ENCODE results near the gene PDCD4. TPM values are rescaled to one million over a fixed set of nuclear protein-coding genes. Genes with fewer than 3 reads are reported as not detected.

The PDCD4 gene
- total and polyA plus RNA-seq, 5 donors from 2014 or later = 167 to 224 (median 204) TPM

DNA sequence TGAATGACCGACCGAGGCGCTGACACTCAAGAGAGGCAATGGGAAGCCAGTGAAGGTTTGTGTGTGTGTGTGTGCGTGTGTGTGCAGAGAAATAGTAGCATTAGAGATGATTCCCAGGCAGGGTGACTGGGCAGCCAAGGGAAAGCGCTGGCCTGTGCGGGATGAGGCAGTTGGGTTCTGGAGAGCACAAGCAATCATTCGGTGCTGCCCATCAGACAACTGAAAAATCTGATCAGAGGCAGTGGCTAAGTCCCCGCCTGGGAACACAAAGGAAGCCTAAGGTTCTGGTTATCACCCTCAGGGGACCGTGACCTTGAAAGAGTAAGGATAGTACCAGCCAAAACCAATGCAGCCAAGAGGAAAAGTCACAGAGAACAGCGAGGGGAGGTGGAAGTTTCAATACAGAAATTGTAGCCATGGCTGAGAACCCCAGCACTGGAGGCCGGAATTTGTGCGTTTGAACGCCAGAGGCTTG is 868 bp upstream of the PDCD4 start:
- no peaks in the 10 kb centered on the region for H3K27me3 ChIP-seq (ENCODE audit: control insufficient read depth, insufficient read depth, low read length)
- ATAC-seq (ENCODE audit: low read depth in 2 of 2) (no peak), DNase-seq (no peak)
- Mint-ChIP-seq H3K4me1 (peaks cover 36 to 77% (median 62%) of the 10 kb centered on the region in 4 donors), H3K36me3 (peaks cover 13% of the 10 kb centered on the region), H3K4me3 (peak overlapping the region; percentile 96 to 99 (median 98)), H3K27ac (peak overlapping the region; percentile 94 to 100 (median 97)), H3K27me3 (peaks cover 14% of the 10 kb centered on the region), H3K9me3 (peaks cover 0 to 1% (median 0%) of the 10 kb centered on the region in 7 donors)
- H3K9me3 ChIP-seq (ENCODE audit: control insufficient read depth in 2 of 2, low read length in 2 of 2) = no peaks in the 10 kb centered on the region
- peaks cover 89% of the 10 kb centered on the region for H3K4me1 ChIP-seq (ENCODE audit: control insufficient read depth, insufficient read depth, low read length, poor library complexity, severe bottlenecking)
- H3K36me3 ChIP-seq (ENCODE audit: control insufficient read depth, insufficient read depth, low read length) = peaks cover 4% of the 10 kb centered on the region
- H3K27ac ChIP-seq (ENCODE audit: insufficient read depth, low read length, poor library complexity, severe bottlenecking) = peak overlapping the region; percentile 99
- peak overlapping the region; percentile 90 for H3K4me3 ChIP-seq (ENCODE audit: low read depth, low read length)

DNA sequence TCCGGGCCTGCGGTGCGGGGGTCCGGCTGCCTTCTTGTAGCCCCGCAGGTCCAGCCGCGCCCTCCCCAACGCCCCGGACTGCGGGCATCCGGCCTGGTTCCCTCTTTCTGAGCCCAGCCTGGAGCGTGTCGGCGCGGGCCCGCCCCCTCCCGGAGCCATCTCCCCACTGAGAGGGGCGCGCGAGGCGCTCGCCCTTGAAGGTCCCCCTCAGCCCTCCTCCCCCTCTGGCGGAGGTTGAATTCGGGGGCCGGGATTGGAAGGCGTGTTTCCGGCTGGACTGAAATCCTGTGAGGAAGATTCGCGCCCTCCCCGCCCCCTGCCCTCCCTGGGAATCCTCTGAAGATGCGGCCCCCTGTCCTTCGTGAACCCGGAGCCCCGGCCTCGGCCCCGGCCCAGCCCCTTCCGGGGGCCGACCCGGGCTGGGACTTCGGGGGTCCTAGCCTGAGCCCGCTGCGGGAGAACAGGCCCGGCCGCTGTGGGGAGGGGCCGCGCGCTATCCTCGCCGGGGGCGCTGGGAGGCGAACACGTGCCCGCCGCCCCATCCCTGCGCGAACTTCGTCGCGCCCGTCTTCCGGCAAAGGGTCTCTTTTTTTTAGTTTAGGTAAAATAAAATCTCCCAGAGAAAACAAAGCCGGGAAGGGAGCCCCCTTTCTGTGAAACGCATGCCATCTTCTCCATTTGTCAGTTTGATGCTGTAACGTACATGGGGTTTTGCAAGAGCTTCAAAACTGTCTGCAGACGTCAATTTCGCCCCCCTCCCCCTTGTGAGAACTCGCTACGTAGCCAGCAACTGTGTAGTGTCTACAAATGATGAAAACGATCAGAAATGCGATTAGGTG is 636 bp downstream of the PDCD4 start:
- Mint-ChIP-seq H3K36me3 (peaks cover 15% of the 10 kb centered on the region), H3K4me3 (peak overlapping the region; percentile 90 to 97 (median 96)), H3K4me1 (peaks cover 29 to 70% (median 57%) of the 10 kb centered on the region in 4 donors), H3K27me3 (peaks cover 14% of the 10 kb centered on the region), H3K9me3 (peaks cover 0 to 1% (median 0%) of the 10 kb centered on the region in 7 donors), H3K27ac (peak overlapping the region; percentile 93 to 97 (median 95))
- DNase-seq = peak; percentile 82 to 89 (median 85)
- Histone ChIP-seq H3K4me1 (ENCODE audit: control insufficient read depth, insufficient read depth, low read length, poor library complexity, severe bottlenecking) (peaks cover 84% of the 10 kb centered on the region), H3K4me3 (ENCODE audit: low read depth, low read length) (peak overlapping the region; percentile 99), H3K9me3 (ENCODE audit: control insufficient read depth in 2 of 2, low read length in 2 of 2) (no peaks in the 10 kb centered on the region), H3K27me3 (ENCODE audit: control insufficient read depth, insufficient read depth, low read length) (no peaks in the 10 kb centered on the region), H3K36me3 (ENCODE audit: control insufficient read depth, insufficient read depth, low read length) (peaks cover 15% of the 10 kb centered on the region), H3K27ac (ENCODE audit: insufficient read depth, low read length, poor library complexity, severe bottlenecking) (peak overlapping the region; percentile 99)
- peak; percentile 69 to 70 for ATAC-seq (ENCODE audit: low read depth in 2 of 2)

- peaks cover 24% of the 10 kb centered on the region for H3K36me3 Mint-ChIP-seq
- ATAC-seq (ENCODE audit: low read depth in 2 of 2) (no peak), DNase-seq (no peak)
- peak overlapping the region; percentile 93 to 97 (median 95) for H3K27ac Mint-ChIP-seq
- H3K27me3 Mint-ChIP-seq = peaks cover 14% of the 10 kb centered on the region
- H3K27ac ChIP-seq (ENCODE audit: insufficient read depth, low read length, poor library complexity, severe bottlenecking) = peak overlapping the region; percentile 99
- peak overlapping the region; percentile 99 for H3K4me3 ChIP-seq (ENCODE audit: low read depth, low read length)
- H3K9me3 ChIP-seq (ENCODE audit: control insufficient read depth in 2 of 2, low read length in 2 of 2) = no peaks in the 10 kb centered on the region
- no peaks in the 10 kb centered on the region for H3K27me3 ChIP-seq (ENCODE audit: control insufficient read depth, insufficient read depth, low read length)
- peaks cover 0 to 1% (median 0%) of the 10 kb centered on the region in 7 donors for H3K9me3 Mint-ChIP-seq
- peak overlapping the region; percentile 90 to 96 (median 94) for H3K4me3 Mint-ChIP-seq
- H3K4me1 Mint-ChIP-seq = peaks cover 32 to 70% (median 58%) of the 10 kb centered on the region in 4 donors
- peaks cover 75% of the 10 kb centered on the region for H3K4me1 ChIP-seq (ENCODE audit: control insufficient read depth, insufficient read depth, low read length, poor library complexity, severe bottlenecking)
- peaks cover 24% of the 10 kb centered on the region for H3K36me3 ChIP-seq (ENCODE audit: control insufficient read depth, insufficient read depth, low read length)
These were observed 1.5 kb downstream of the PDCD4 start for GRCh38 chr10:110872984-110873923.

- Histone ChIP-seq H3K27me3 (ENCODE audit: control insufficient read depth, insufficient read depth, low read length) (no peaks in the 10 kb centered on the region), H3K4me1 (ENCODE audit: control insufficient read depth, insufficient read depth, low read length, poor library complexity, severe bottlenecking) (peaks cover 68% of the 10 kb centered on the region), H3K4me3 (ENCODE audit: low read depth, low read length) (peak overlapping the region; percentile 99), H3K9me3 (ENCODE audit: control insufficient read depth in 2 of 2, low read length in 2 of 2) (no peaks in the 10 kb centered on the region), H3K36me3 (ENCODE audit: control insufficient read depth, insufficient read depth, low read length) (peaks cover 31% of the 10 kb centered on the region), H3K27ac (ENCODE audit: insufficient read depth, low read length, poor library complexity, severe bottlenecking) (peak overlapping the region; percentile 99)
- Mint-ChIP-seq H3K4me3 (peak overlapping the region; percentile 85 to 96 (median 94)), H3K4me1 (peaks cover 35 to 70% (median 59%) of the 10 kb centered on the region in 4 donors), H3K27me3 (peaks cover 14% of the 10 kb centered on the region), H3K36me3 (peaks cover 28% of the 10 kb centered on the region), H3K27ac (peak overlapping the region; percentile 9 to 97 (median 97)), H3K9me3 (peaks cover 0 to 1% (median 0%) of the 10 kb centered on the region in 7 donors)
- ATAC-seq (ENCODE audit: low read depth in 2 of 2) (no peak), DNase-seq (no peak)
These were observed 2.2 kb downstream of the PDCD4 start for GRCh38 chr10:110873951-110874350.

DNA sequence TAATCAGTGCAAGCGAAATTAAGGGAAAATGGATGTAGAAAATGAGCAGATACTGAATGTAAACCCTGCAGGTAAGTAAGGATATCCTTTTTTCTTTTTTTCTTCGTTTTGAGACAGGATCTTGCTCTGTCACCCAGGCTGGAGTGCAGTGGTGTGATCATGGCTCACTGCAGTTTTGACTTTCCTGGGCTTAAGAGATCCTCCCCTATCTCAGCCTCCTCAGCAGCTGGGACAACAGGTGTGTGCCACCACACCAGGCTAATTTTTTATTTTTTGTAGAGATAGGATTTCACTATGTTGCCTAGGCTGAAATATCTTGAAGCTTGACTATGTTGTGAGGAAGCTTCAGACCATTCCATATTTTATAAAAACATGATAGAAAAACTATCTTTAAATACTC is 4.3 kb downstream of the PDCD4 start:
- Histone ChIP-seq H3K9me3 (ENCODE audit: control insufficient read depth in 2 of 2, low read length in 2 of 2) (no peaks in the 10 kb centered on the region), H3K27me3 (ENCODE audit: control insufficient read depth, insufficient read depth, low read length) (no peaks in the 10 kb centered on the region), H3K4me3 (ENCODE audit: low read depth, low read length) (peak overlapping the region; percentile 99), H3K4me1 (ENCODE audit: control insufficient read depth, insufficient read depth, low read length, poor library complexity, severe bottlenecking) (peaks cover 58% of the 10 kb centered on the region), H3K36me3 (ENCODE audit: control insufficient read depth, insufficient read depth, low read length) (peaks cover 40% of the 10 kb centered on the region), H3K27ac (ENCODE audit: insufficient read depth, low read length, poor library complexity, severe bottlenecking) (peak overlapping the region; percentile 99)
- Mint-ChIP-seq H3K9me3 (no peaks in the 10 kb centered on the region), H3K27me3 (peaks cover 14% of the 10 kb centered on the region), H3K36me3 (peaks cover 31% of the 10 kb centered on the region), H3K4me3 (peak overlapping the region; percentile 7 to 58 (median 42)), H3K4me1 (peaks cover 30 to 68% (median 56%) of the 10 kb centered on the region in 4 donors), H3K27ac (no peak overlapping the region)
- DNase-seq (no peak), ATAC-seq (ENCODE audit: low read depth in 2 of 2) (no peak)

- no peak for ATAC-seq (ENCODE audit: low read depth in 2 of 2)
- peaks cover 33% of the 10 kb centered on the region for H3K36me3 Mint-ChIP-seq
- no peaks in the 10 kb centered on the region for H3K9me3 Mint-ChIP-seq
- H3K27me3 Mint-ChIP-seq = peaks cover 10% of the 10 kb centered on the region
- no peaks in the 10 kb centered on the region for H3K9me3 ChIP-seq (ENCODE audit: control insufficient read depth in 2 of 2, low read length in 2 of 2)
- H3K4me1 ChIP-seq (ENCODE audit: control insufficient read depth, insufficient read depth, low read length, poor library complexity, severe bottlenecking) = peaks cover 52% of the 10 kb centered on the region
- H3K4me1 Mint-ChIP-seq = peaks cover 31 to 71% (median 59%) of the 10 kb centered on the region in 4 donors
- H3K4me3 Mint-ChIP-seq = no peak overlapping the region
- H3K27ac ChIP-seq (ENCODE audit: insufficient read depth, low read length, poor library complexity, severe bottlenecking) = peak overlapping the region; percentile 99
- peak overlapping the region; percentile 50 for H3K4me3 ChIP-seq (ENCODE audit: low read depth, low read length)
- peaks cover 48% of the 10 kb centered on the region for H3K36me3 ChIP-seq (ENCODE audit: control insufficient read depth, insufficient read depth, low read length)
- H3K27ac Mint-ChIP-seq = peak overlapping the region in 2 of 3 donors; percentile 9 to 89
- no peak for DNase-seq
- no peaks in the 10 kb centered on the region for H3K27me3 ChIP-seq (ENCODE audit: control insufficient read depth, insufficient read depth, low read length)
These were observed 5.1 kb downstream of the PDCD4 start for GRCh38 chr10:110876788-110877187.

DNA sequence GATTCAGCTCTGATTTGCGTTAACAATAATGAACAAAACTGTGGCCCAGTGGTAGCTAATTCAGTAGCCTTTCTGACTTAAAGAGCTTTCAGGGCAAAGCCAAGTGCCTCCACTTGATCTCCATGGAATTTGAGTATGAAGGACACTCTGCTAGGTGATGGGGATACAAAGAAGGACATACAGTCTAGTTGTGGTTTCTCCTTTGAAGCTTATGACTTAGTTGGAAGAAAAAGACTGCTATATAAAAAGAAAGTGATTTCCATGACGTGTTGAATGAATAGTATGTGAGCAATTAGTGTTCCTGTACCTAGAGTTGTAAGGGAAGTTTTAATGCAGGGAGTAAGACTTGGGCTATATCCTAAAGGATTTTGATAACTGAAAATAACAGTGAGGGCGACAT is 8.3 kb downstream of the PDCD4 start:
- Mint-ChIP-seq H3K4me3 (peak overlapping the region in 1 of 4 donors; percentile 6), H3K36me3 (peaks cover 51% of the 10 kb centered on the region), H3K9me3 (no peaks in the 10 kb centered on the region), H3K27ac (peak overlapping the region; percentile 6 to 65 (median 30)), H3K4me1 (peaks cover 39 to 82% (median 55%) of the 10 kb centered on the region in 4 donors), H3K27me3 (no peaks in the 10 kb centered on the region)
- Histone ChIP-seq H3K4me3 (ENCODE audit: low read depth, low read length) (no peak overlapping the region), H3K27me3 (ENCODE audit: control insufficient read depth, insufficient read depth, low read length) (no peaks in the 10 kb centered on the region), H3K9me3 (ENCODE audit: control insufficient read depth in 2 of 2, low read length in 2 of 2) (no peaks in the 10 kb centered on the region), H3K27ac (ENCODE audit: insufficient read depth, low read length, poor library complexity, severe bottlenecking) (peak overlapping the region; percentile 49), H3K36me3 (ENCODE audit: control insufficient read depth, insufficient read depth, low read length) (peaks cover 75% of the 10 kb centered on the region), H3K4me1 (ENCODE audit: control insufficient read depth, insufficient read depth, low read length, poor library complexity, severe bottlenecking) (peaks cover 49% of the 10 kb centered on the region)
- ATAC-seq (ENCODE audit: low read depth in 2 of 2) (no peak), DNase-seq (no peak)
